GM10266 (cell line): Measurements from ENCODE around the gene ACOX3.

Experiments used
- DNase-seq: peaks from one replicate; pipeline ENCODE4 v3.0.0; 2012; ENCODE audit errors: extremely low spot score
- TF ChIP-seq, protein P1 (sequence below): IDR thresholded peaks from 2 replicates; pipeline ENCODE4 v1.5.1; 2012; ENCODE audit warnings: mild to moderate bottlenecking, low read depth; ENCODE audit not compliant: control insufficient read depth, insufficient read depth; ENCODE audit errors: missing control alignments

ACOX3 gene

DNA sequence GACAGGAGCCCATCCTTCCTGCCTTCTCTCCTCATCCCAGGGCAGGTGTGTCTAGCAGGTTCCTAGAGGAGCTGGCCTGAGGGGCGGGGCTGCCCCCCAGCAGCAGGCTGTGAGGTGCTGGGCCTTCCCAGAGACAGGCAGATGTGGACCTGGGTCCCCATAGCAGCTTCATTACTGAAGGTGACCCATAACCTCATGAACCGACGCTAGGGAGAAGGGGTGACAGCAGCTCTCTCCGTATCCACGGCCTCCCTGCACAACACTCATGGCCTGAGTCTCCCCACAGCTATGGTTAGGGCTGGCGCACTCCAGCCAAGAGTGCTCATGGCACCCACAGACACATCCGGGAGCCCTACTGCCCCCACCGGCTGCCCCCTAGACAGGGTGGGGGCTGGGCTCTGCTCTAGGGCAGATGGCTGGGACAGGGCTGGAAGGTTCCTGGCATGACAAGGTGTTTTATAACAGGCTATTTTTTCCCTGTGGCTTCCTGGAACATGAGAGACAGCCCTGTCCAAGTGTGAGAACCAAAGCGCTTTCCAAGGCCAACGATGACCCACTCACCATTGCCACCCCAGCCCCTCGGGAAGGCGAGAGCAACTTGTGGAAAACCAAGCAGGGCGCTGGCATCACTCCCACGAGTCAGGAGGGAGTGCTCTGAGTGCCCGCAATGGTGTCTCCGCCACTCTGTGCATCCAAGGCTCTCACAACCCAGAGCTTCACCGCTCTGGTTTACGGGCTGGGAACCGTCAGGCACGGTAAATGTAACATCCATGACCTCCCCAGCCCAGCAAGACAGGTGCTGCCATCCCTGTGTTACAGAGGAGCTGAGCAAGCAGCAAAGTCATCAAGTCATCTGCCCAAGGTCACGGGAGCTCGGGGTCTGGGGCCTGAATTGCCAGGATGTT, 59.8 kb downstream of the ACOX3 start:
- no peak for DNase-seq
- TF ChIP-seq, protein P1, sequence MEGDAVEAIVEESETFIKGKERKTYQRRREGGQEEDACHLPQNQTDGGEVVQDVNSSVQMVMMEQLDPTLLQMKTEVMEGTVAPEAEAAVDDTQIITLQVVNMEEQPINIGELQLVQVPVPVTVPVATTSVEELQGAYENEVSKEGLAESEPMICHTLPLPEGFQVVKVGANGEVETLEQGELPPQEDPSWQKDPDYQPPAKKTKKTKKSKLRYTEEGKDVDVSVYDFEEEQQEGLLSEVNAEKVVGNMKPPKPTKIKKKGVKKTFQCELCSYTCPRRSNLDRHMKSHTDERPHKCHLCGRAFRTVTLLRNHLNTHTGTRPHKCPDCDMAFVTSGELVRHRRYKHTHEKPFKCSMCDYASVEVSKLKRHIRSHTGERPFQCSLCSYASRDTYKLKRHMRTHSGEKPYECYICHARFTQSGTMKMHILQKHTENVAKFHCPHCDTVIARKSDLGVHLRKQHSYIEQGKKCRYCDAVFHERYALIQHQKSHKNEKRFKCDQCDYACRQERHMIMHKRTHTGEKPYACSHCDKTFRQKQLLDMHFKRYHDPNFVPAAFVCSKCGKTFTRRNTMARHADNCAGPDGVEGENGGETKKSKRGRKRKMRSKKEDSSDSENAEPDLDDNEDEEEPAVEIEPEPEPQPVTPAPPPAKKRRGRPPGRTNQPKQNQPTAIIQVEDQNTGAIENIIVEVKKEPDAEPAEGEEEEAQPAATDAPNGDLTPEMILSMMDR, result no peak

DNA sequence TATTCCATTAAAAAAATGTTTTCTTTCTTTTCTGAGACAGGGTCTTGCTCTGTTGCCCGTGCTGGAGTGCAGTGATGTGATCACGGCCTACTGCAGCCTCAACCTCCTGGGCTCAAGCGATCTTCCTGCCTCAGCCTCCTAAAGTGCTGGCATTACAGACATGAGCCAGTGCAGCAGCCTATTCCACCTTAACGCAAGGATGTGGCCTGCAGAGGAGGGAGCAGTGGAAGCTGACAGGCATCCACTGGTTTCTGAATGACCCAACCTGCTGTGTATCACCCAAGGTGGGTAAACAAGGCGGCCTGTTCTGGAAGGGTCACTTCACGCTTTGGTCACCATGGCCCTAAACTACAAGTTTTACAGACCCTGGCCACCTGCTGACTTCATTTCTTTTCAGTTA, 60.8 kb downstream of the ACOX3 start:
- TF ChIP-seq, protein P1, result no peak
- no peak for DNase-seq

GRCh38 chr4:8379281-8379680, 61.2 kb downstream of the ACOX3 start:
- no peak for DNase-seq
- TF ChIP-seq, protein P1, result no peak

DNA sequence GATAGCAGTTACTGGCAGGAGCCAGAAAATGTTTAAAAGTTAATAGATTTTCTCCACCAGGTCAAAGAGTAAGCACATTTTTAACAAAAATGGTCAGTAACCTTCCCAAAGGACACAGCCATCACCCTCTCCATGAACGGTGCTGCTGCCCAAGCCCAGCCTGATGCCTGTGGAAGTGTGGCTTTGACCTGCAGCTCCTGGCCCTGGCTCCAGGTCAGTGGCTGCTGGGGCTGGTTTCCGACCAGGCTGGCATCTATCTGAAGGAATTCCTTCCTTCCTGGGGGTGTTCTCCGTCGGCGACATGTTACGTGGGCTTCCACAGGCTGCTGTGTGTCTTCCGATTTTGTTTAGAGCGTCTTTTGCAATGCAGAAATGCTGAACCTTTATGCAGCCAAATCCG, 61.7 kb downstream of the ACOX3 start:
- no peak for DNase-seq
- TF ChIP-seq, protein P1, result no peak

DNA sequence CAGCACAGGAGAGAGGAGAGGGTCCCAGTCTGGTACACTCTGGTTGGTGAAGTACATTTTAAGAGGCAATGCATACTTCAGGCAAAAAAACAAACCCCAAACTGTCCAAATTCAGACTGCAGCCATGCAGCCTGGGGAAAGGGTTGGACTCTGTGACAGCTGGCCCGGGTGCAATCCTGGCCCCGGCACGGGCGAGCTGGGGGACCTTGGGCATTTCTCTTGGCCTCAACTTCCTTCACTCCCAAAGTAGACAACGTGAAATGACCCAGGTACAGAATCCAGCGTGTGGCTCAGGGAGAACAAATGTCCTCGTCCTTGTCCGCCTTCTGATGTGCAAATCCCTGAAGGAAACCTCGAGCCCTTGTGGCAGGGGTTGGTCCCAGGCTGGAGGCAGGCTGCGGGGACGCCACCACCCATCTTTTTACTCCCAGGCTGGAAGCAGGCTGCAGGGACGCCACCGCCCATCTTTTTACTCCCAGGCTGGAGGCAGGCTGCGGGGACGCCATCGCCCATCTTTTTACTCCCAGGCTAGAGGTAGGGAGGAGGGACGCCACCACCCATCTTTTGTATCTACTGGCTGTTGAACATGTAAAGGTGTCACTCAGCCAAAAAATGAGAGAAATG, 62.3 kb downstream of the ACOX3 start:
- TF ChIP-seq, protein P1, result no peak
- no peak for DNase-seq

DNA sequence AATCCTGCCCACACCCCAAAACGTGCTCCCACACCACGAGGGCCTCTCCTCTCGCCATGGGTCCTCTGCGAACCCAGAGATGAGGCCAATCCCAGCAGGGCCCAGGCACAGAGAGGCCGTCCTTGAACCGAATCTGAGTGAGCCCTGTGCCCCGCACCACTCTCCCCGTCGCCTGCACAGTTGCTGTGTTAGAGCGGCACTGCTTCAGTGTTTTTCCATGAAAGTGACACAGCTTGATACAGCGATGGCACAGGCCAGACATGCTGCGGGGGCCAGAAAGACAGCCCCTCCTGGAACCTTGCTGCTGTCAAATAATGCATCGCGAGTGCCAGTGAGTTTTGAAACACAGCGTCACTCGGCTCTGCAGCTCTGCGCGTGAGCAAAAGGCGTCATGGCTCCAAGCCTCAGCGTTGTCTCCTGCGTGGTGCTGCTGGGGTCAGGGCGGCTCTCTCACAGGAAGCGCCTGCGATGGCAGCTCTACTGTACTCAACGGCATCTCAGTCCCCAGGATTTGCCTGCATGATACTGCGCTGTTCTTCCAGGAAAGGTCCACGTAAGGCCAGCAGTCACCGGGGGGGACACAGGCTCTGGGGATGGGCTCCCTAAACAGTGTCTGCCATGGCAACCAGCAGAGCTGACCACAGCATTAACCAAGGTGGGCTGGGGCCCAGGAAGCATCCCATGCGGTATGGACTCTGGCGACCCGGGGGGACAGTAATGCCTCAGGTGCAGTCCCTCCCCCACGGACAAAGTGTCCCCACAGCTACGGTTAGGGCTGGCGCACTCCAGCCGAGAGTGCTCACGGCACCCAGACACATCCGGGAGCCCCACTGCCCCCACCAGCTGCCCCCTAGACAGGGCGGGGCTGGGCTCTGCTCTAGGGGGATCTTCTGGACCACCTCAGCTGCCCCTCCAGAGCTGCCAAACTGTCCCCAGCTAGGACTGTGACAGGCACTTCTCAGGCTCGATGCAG, 63.1 kb downstream of the ACOX3 start:
- no peak for DNase-seq
- TF ChIP-seq, protein P1, result no peak
